Measurements from ENCODE around the gene PLCB1.
"Not testable (repeated sequence)": the region's sequence is repeated elsewhere in the genome, so short reads cannot be mapped to it uniquely, and the experiment has no call there.

Gene PLCB1

GRCh38 chr20:8434326-8434876, 302.3 kb downstream of the PLCB1 start:
- no peaks in the 10 kb centered on the region for H3K27me3 ChIP-seq (ENCODE audit: insufficient read depth, low read length)
- H3K9ac ChIP-seq (ENCODE audit: low read length) = no peak overlapping the region
- no peak overlapping the region for H3K4ac ChIP-seq (ENCODE audit: low read depth, low read length)
- no peak overlapping the region for H2BK120ac ChIP-seq (ENCODE audit: insufficient read depth, low read length, poor library complexity)
- H3K36me3 ChIP-seq (ENCODE audit: control insufficient read depth in 1 of 2, insufficient read depth in 2 of 2, low read length in 2 of 2) = no peaks in the 10 kb centered on the region
- H3K14ac ChIP-seq (ENCODE audit: low read length) = no peak overlapping the region
- no peaks in the 10 kb centered on the region for H3K9me3 ChIP-seq (ENCODE audit: insufficient read depth, low read depth, low read length)
- no CpG with 5 or more reads among the region's 2 CpGs for WGBS (ENCODE audit: extremely low coverage, insufficient coverage, insufficient read length)
- no peak overlapping the region for H3K27ac ChIP-seq (ENCODE audit: low read depth, low read length)
- peak; percentile 18 to 80 for DNase-seq
- no peak overlapping the region for H3K18ac ChIP-seq (ENCODE audit: low read length)
- no peak overlapping the region for H3K23ac ChIP-seq (ENCODE audit: low read length)
- no peak overlapping the region for H4K12ac ChIP-seq (ENCODE audit: low read depth, low read length)
- H2BK5ac ChIP-seq (ENCODE audit: low read depth, low read length, poor library complexity) = no peak overlapping the region
- H3K4me2 ChIP-seq (ENCODE audit: low read length) = no peak overlapping the region
- H4K91ac ChIP-seq (ENCODE audit: low read depth, low read length) = no peak overlapping the region
- H2BK12ac ChIP-seq (ENCODE audit: low read length) = no peak overlapping the region
- no peak overlapping the region for H2AFZ ChIP-seq (ENCODE audit: insufficient read depth, low read length, poor library complexity)
- H3K79me1 ChIP-seq (ENCODE audit: low read length) = no peaks in the 10 kb centered on the region
- no peak overlapping the region for H2AK5ac ChIP-seq (ENCODE audit: low read length)
- no peak overlapping the region for H4K8ac ChIP-seq (ENCODE audit: low read depth, low read length)
- H3K4me3 ChIP-seq (ENCODE audit: low read depth, low read length) = no peak overlapping the region
- H3K4me1 ChIP-seq (ENCODE audit: control insufficient read depth in 1 of 2, insufficient read depth in 2 of 2, low read length in 2 of 2) = no peaks in the 10 kb centered on the region
- H3K79me2 ChIP-seq (ENCODE audit: control insufficient read depth, insufficient read depth, low read length, poor library complexity) = no peaks in the 10 kb centered on the region

- Histone ChIP-seq H3K36me3 (ENCODE audit: control insufficient read depth in 1 of 2, insufficient read depth in 2 of 2, low read length in 2 of 2) (no peaks in the 10 kb centered on the region), H3K14ac (ENCODE audit: low read length) (no peak overlapping the region), H2BK120ac (ENCODE audit: insufficient read depth, low read length, poor library complexity) (no peak overlapping the region), H3K79me1 (ENCODE audit: low read length) (no peaks in the 10 kb centered on the region), H2BK5ac (ENCODE audit: low read depth, low read length, poor library complexity) (no peak overlapping the region), H3K18ac (ENCODE audit: low read length) (no peak overlapping the region), H3K27me3 (ENCODE audit: insufficient read depth, low read length) (no peaks in the 10 kb centered on the region), H3K4me3 (ENCODE audit: low read depth, low read length) (no peak overlapping the region), H4K91ac (ENCODE audit: low read depth, low read length) (no peak overlapping the region), H3K27ac (ENCODE audit: low read depth, low read length) (no peak overlapping the region), H4K8ac (ENCODE audit: low read depth, low read length) (no peak overlapping the region), H3K23ac (ENCODE audit: low read length) (no peak overlapping the region), H3K4me2 (ENCODE audit: low read length) (no peak overlapping the region), H4K12ac (ENCODE audit: low read depth, low read length) (no peak overlapping the region), H2BK12ac (ENCODE audit: low read length) (no peak overlapping the region), H3K79me2 (ENCODE audit: control insufficient read depth, insufficient read depth, low read length, poor library complexity) (no peaks in the 10 kb centered on the region), H2AK5ac (ENCODE audit: low read length) (no peak overlapping the region), H3K9ac (ENCODE audit: low read length) (no peak overlapping the region), H2AFZ (ENCODE audit: insufficient read depth, low read length, poor library complexity) (no peak overlapping the region), H3K4ac (ENCODE audit: low read depth, low read length) (no peak overlapping the region), H3K9me3 (ENCODE audit: insufficient read depth, low read depth, low read length) (no peaks in the 10 kb centered on the region), H3K4me1 (ENCODE audit: control insufficient read depth in 1 of 2, insufficient read depth in 2 of 2, low read length in 2 of 2) (no peaks in the 10 kb centered on the region)
- WGBS (ENCODE audit: extremely low coverage, insufficient coverage, insufficient read length) = no CpG with 5 or more reads among the region's 5 CpGs
- no peak for DNase-seq
Measured at GRCh38 chr20:8435285-8436035, 303.4 kb downstream of the PLCB1 start.

GRCh38 chr20:8436938-8437337, 304.9 kb downstream of the PLCB1 start:
- H3K18ac ChIP-seq (ENCODE audit: low read length); H3K4me3 ChIP-seq (ENCODE audit: low read depth, low read length); H2AK5ac ChIP-seq (ENCODE audit: low read length); H3K27ac ChIP-seq (ENCODE audit: low read depth, low read length); H3K9ac ChIP-seq (ENCODE audit: low read length); DNase-seq; H2AFZ ChIP-seq (ENCODE audit: insufficient read depth, low read length, poor library complexity); H3K23ac ChIP-seq (ENCODE audit: low read length); H3K36me3 ChIP-seq (ENCODE audit: control insufficient read depth in 1 of 2, insufficient read depth in 2 of 2, low read length in 2 of 2); H4K91ac ChIP-seq (ENCODE audit: low read depth, low read length); H2BK120ac ChIP-seq (ENCODE audit: insufficient read depth, low read length, poor library complexity); H3K27me3 ChIP-seq (ENCODE audit: insufficient read depth, low read length); H2BK5ac ChIP-seq (ENCODE audit: low read depth, low read length, poor library complexity); H3K14ac ChIP-seq (ENCODE audit: low read length); H3K4ac ChIP-seq (ENCODE audit: low read depth, low read length); H2BK12ac ChIP-seq (ENCODE audit: low read length); H3K4me1 ChIP-seq (ENCODE audit: control insufficient read depth in 1 of 2, insufficient read depth in 2 of 2, low read length in 2 of 2); H3K79me1 ChIP-seq (ENCODE audit: low read length); H3K9me3 ChIP-seq (ENCODE audit: insufficient read depth, low read depth, low read length); H3K4me2 ChIP-seq (ENCODE audit: low read length); H3K79me2 ChIP-seq (ENCODE audit: control insufficient read depth, insufficient read depth, low read length, poor library complexity); H4K8ac ChIP-seq (ENCODE audit: low read depth, low read length); H4K12ac ChIP-seq (ENCODE audit: low read depth, low read length): not testable (repeated sequence)
- no CpG with 5 or more reads among the region's 5 CpGs for WGBS (ENCODE audit: extremely low coverage, insufficient coverage, insufficient read length)

- Histone ChIP-seq H3K14ac (ENCODE audit: low read length) (no peak overlapping the region), H3K4me3 (ENCODE audit: low read depth, low read length) (no peak overlapping the region), H3K79me2 (ENCODE audit: control insufficient read depth, insufficient read depth, low read length, poor library complexity) (no peaks in the 10 kb centered on the region), H3K27ac (ENCODE audit: low read depth, low read length) (no peak overlapping the region), H3K27me3 (ENCODE audit: insufficient read depth, low read length) (no peaks in the 10 kb centered on the region), H3K18ac (ENCODE audit: low read length) (no peak overlapping the region), H4K8ac (ENCODE audit: low read depth, low read length) (no peak overlapping the region), H3K4ac (ENCODE audit: low read depth, low read length) (no peak overlapping the region), H2BK12ac (ENCODE audit: low read length) (no peak overlapping the region), H4K12ac (ENCODE audit: low read depth, low read length) (no peak overlapping the region), H3K4me2 (ENCODE audit: low read length) (no peak overlapping the region), H3K23ac (ENCODE audit: low read length) (no peak overlapping the region), H2AK5ac (ENCODE audit: low read length) (no peak overlapping the region), H2BK5ac (ENCODE audit: low read depth, low read length, poor library complexity) (no peak overlapping the region), H3K4me1 (ENCODE audit: control insufficient read depth in 1 of 2, insufficient read depth in 2 of 2, low read length in 2 of 2) (no peaks in the 10 kb centered on the region), H3K79me1 (ENCODE audit: low read length) (no peaks in the 10 kb centered on the region), H2AFZ (ENCODE audit: insufficient read depth, low read length, poor library complexity) (no peak overlapping the region), H4K91ac (ENCODE audit: low read depth, low read length) (no peak overlapping the region), H2BK120ac (ENCODE audit: insufficient read depth, low read length, poor library complexity) (no peak overlapping the region), H3K36me3 (ENCODE audit: control insufficient read depth in 1 of 2, insufficient read depth in 2 of 2, low read length in 2 of 2) (no peaks in the 10 kb centered on the region), H3K9me3 (ENCODE audit: insufficient read depth, low read depth, low read length) (no peaks in the 10 kb centered on the region), H3K9ac (ENCODE audit: low read length) (peak overlapping the region; percentile 68)
- WGBS (ENCODE audit: extremely low coverage, insufficient coverage, insufficient read length) = no CpG with 5 or more reads among the region's 5 CpGs
- DNase-seq = no peak
Measured at GRCh38 chr20:8438748-8439147, 306.7 kb downstream of the PLCB1 start.

Measured in trophoblast cell (in vitro differentiated cells and primary cell).